HCT116 (cell line): ENCODE results near the gene POPDC2. TPM values are rescaled to one million over a fixed set of nuclear protein-coding genes. Genes with fewer than 3 reads are reported as not detected.

Experiments
- ATAC-seq: fragments of 200-7000 bp; cut with Tn5 transposase; 2 replicates; pipeline ENCODE4 v1.9.1; 2020; ENCODE audit warnings: mild to moderate bottlenecking, moderate library complexity
- BruUV-seq: library from RNA; stranded (reverse); fragments of 400-500 nt; replicated peaks from 2 replicates; lab custom pipeline; 2021; lab: Mats Ljungman, UMichigan
- CTCF ChIA-PET: fragments of 300-600 bp; sonication (Branson Sonifier 250); formaldehyde crosslinking; loops from one replicate; lab custom pipeline; 2021; ENCODE audit warnings: antibody characterized with exemption; lab: Charles Lee
- POLR2A ChIA-PET: fragments of 300-600, 350-600 bp; sonication (Branson Sonifier 250); formaldehyde crosslinking; loops from one replicate; lab custom pipeline; 2021; ENCODE audit warnings: antibody characterized with exemption; lab: Charles Lee
- RAD21 ChIA-PET, 2 experiments: fragments of 300-600 bp; sonication (Branson Sonifier 250); formaldehyde crosslinking; loops; one replicate each; lab custom pipeline; 2023; ENCODE audit warnings: low total read pairs in 2 of 2; ENCODE audit not compliant: uncharacterized antibody in 2 of 2, unreplicated experiment in 2 of 2, low non-redundant PET in 1 of 2; lab: Charles Lee
- DNase-seq: peaks from one replicate; pipeline ENCODE4 v3.0.0-alpha.2; 2010; ENCODE audit warnings: low read depth, low spot score
- H2AFZ ChIP-seq: fragments of 200-600 bp; shearing (Covaris generic), sonication (generic); 2 replicates; pipeline ENCODE4 v1.6.1; 2017; ENCODE audit warnings: low read depth, mixed run types, mixed read lengths, antibody characterized with exemption, low read length; ENCODE audit not compliant: poor library complexity, severe bottlenecking
- H3K27ac ChIP-seq: 2 replicates; pipeline ENCODE4 v1.5.1; 2012; ENCODE audit warnings: low read depth, low read length
- H3K27me3 ChIP-seq: fragments of 200-600 bp; sonication (generic); 2 replicates; pipeline ENCODE4 v1.6.1; 2016; ENCODE audit warnings: mixed run types, low read length, mixed read lengths; ENCODE audit not compliant: insufficient read depth
- H3K36me3 ChIP-seq, 2 experiments: fragments of 200-500 bp in 1 of 2; fragments of 200-600 bp in 1 of 2; sonication (Bioruptor generic) in 1 of 2; sonication (generic) in 1 of 2; 2 replicates each; pipeline versions ENCODE4 v1.5.1 to v1.6.1; 2014 to 2016; ENCODE audit warnings: low read length in 2 of 2, inconsistent platforms in 1 of 2, mixed read lengths in 1 of 2, mixed run types in 1 of 2; ENCODE audit not compliant: insufficient read depth in 2 of 2, control insufficient read depth in 1 of 2
- H3K4me1 ChIP-seq, 2 experiments: fragments of 200-600 bp in 1 of 2; sonication (generic) in 1 of 2; 2 replicates each; pipeline versions ENCODE4 v1.5.1 to v1.6.1; 2012 to 2017; ENCODE audit warnings: low read length in 2 of 2, inconsistent platforms in 1 of 2, mild to moderate bottlenecking in 1 of 2, mixed read lengths in 1 of 2, mixed run types in 1 of 2, moderate library complexity in 1 of 2; ENCODE audit not compliant: insufficient read depth in 2 of 2, control insufficient read depth in 1 of 2
- H3K4me2 ChIP-seq: fragments of 200-600 bp; sonication (generic); 2 replicates; pipeline ENCODE4 v1.6.1; 2017; ENCODE audit warnings: mixed run types, low read length, mixed read lengths
- H3K4me3 ChIP-seq, 2 experiments: fragments of 200-600 bp in 1 of 2; sonication (generic) in 1 of 2; replicated peaks in 1 of 2; 2 replicates each; pipeline ENCODE4 v1.5.1; 2011 to 2016; ENCODE audit warnings: low read length in 2 of 2, control low read depth in 1 of 2, low read depth in 1 of 2, mild to moderate bottlenecking in 1 of 2, mixed read lengths in 1 of 2, mixed run types in 1 of 2
- H3K79me2 ChIP-seq: fragments of 200-600 bp; sonication (generic); 2 replicates; pipeline ENCODE4 v1.6.1; 2017; ENCODE audit warnings: mild to moderate bottlenecking, mixed run types, low read length, moderate library complexity, mixed read lengths; ENCODE audit not compliant: insufficient read depth
- H3K9ac ChIP-seq: fragments of 200-600 bp; sonication (generic); 2 replicates; pipeline ENCODE4 v1.6.1; 2016; ENCODE audit warnings: low read length, mixed read lengths
- H3K9me2 ChIP-seq: fragments of 200-600 bp; sonication (generic), shearing (Covaris generic); 2 replicates; pipeline ENCODE4 v1.6.1; 2017; ENCODE audit warnings: mixed run types, mild to moderate bottlenecking, moderate library complexity; ENCODE audit not compliant: insufficient read depth
- H3K9me3 ChIP-seq, 2 experiments: fragments of 200-500 bp in 1 of 2; fragments of 200-600 bp in 1 of 2; sonication (Bioruptor generic) in 1 of 2; sonication (generic) in 1 of 2; 2 replicates each; pipeline ENCODE4 v1.6.1; 2014 to 2017; ENCODE audit warnings: low read length in 2 of 2, mixed read lengths in 2 of 2, inconsistent platforms in 1 of 2, low read depth in 1 of 2, mild to moderate bottlenecking in 1 of 2, mixed run types in 1 of 2, moderate library complexity in 1 of 2; ENCODE audit not compliant: control insufficient read depth in 1 of 2, insufficient read depth in 1 of 2
- H4K20me1 ChIP-seq: fragments of 200-600 bp; sonication (generic), shearing (Covaris generic); 2 replicates; pipeline ENCODE4 v1.6.1; 2017; ENCODE audit warnings: mixed run types, mild to moderate bottlenecking, moderate library complexity; ENCODE audit not compliant: insufficient read depth
- CEBPB ChIP-seq: IDR thresholded peaks from 2 replicates; pipeline ENCODE4 v1.6.1; 2012; ENCODE audit warnings: low read depth
- CTCF ChIP-seq, 3 experiments: fragments of 200-600 bp in 1 of 3; sonication (generic) in 1 of 3; IDR thresholded peaks in 2 of 3; conservative IDR thresholded peaks in 1 of 3; 2 replicates each; pipeline ENCODE4 v1.5.1; 2012 to 2017; ENCODE audit warnings: low read depth in 2 of 3, low read length in 2 of 3, antibody characterized with exemption in 1 of 3, borderline replicate concordance in 1 of 3, control low read depth in 1 of 3, mild to moderate bottlenecking in 1 of 3, mixed read lengths in 1 of 3, mixed run types in 1 of 3, moderate library complexity in 1 of 3; ENCODE audit not compliant: insufficient read depth in 1 of 3
- EGR1 ChIP-seq: IDR thresholded peaks from 2 replicates; pipeline ENCODE4 v1.6.1; 2012; ENCODE audit warnings: low read depth
- ELF1 ChIP-seq: IDR thresholded peaks from 2 replicates; pipeline ENCODE4 v1.6.1; 2012; ENCODE audit warnings: low read depth, borderline replicate concordance
- EZH2 ChIP-seq: fragments of 200-600 bp; sonication (generic); IDR thresholded peaks from 2 replicates; pipeline ENCODE4 v1.6.1; 2017; ENCODE audit warnings: antibody characterized with exemption, mixed run types
- EZH2phosphoT487 ChIP-seq: fragments of 200-600 bp; IDR thresholded peaks from 2 replicates; pipeline ENCODE4 v1.6.1; 2018; ENCODE audit warnings: antibody characterized with exemption, borderline replicate concordance
- FOSL1 ChIP-seq: IDR thresholded peaks from 2 replicates; pipeline ENCODE4 v1.6.1; 2012; ENCODE audit warnings: low read depth
- JUND ChIP-seq: IDR thresholded peaks from 2 replicates; pipeline ENCODE4 v1.6.1; 2012
- RAD21 ChIP-seq: IDR thresholded peaks from 2 replicates; pipeline ENCODE4 v1.6.1; 2012; ENCODE audit warnings: low read depth, mild to moderate bottlenecking
- SIN3A ChIP-seq: IDR thresholded peaks from 2 replicates; pipeline ENCODE4 v1.6.1; 2012; ENCODE audit warnings: low read depth
- SRF ChIP-seq: IDR thresholded peaks from 2 replicates; pipeline ENCODE4 v1.6.1; 2012; ENCODE audit warnings: low read depth
- TCF7L2 ChIP-seq: IDR thresholded peaks from 2 replicates; pipeline ENCODE4 v1.7.0; 2011; ENCODE audit warnings: borderline replicate concordance, inconsistent platforms; ENCODE audit not compliant: insufficient read depth, insufficient read length; ENCODE audit errors: extremely low read depth
- ZFX ChIP-seq: fragments of 450-650 bp; IDR thresholded peaks from 2 replicates; pipeline ENCODE4 v1.6.1; 2017
- ZNF274 ChIP-seq: fragments of 200-500 bp; sonication (Bioruptor generic); IDR thresholded peaks from 2 replicates; pipeline ENCODE4 v1.6.1; 2014; ENCODE audit warnings: mild to moderate bottlenecking, low read depth, low read length, inconsistent platforms
- intact Hi-C: fragments of 100-400 bp; cut with micrococcal nuclease; formaldehyde crosslinking; loops from 2 replicates; pipeline ENCODE4 v1.10.0; 2022
- total RNA-seq: library from RNA; stranded (reverse); gene quantifications from one replicate; pipeline ENCODE4 v1.2.1, GENCODE V29; 2021; ENCODE audit not compliant: unreplicated experiment

POPDC2 gene
- total RNA-seq, 1 experiment from 2014 or later = 1.6 TPM

- Histone ChIP-seq H3K9ac (no peak overlapping the region), H3K27me3 (no peaks in the 10 kb centered on the region), H4K20me1 (no peaks in the 10 kb centered on the region), H3K27ac (no peak overlapping the region), H3K4me2 (no peak overlapping the region), H3K9me3 (no peaks in the 10 kb centered on the region), H3K79me2 (no peaks in the 10 kb centered on the region), H3K36me3 (peaks cover 0 to 10% of the 10 kb centered on the region in 2 experiments; a peak in 1 of 4 replicates), H2AFZ (no peak overlapping the region), H3K4me1 (peaks cover 3 to 11% of the 10 kb centered on the region in 2 experiments; a peak in 2 of 4 replicates), H3K4me3 (no peak overlapping the region), H3K9me2 (no peaks in the 10 kb centered on the region)
- intact Hi-C loops = no loop called here
- ATAC-seq (no peak), DNase-seq (no peak)
- TF ChIP-seq EZH2 (no peak), CEBPB (no peak), SIN3A (no peak), ZFX (no peak)
- ChIA-PET POLR2A (no interaction called here), RAD21 (no interaction called here), CTCF (no interaction called here)
- BruUV-seq = no TSS peak
These were observed 5.7 kb upstream of the POPDC2 start for GRCh38 chr3:119665954-119666559.

GRCh38 chr3:119664850-119665379 is 4.5 kb upstream of the POPDC2 start:
- H3K4me2 ChIP-seq = no peak overlapping the region
- ChIA-PET RAD21 (no interaction called here), POLR2A (no interaction called here), CTCF (interaction anchor here (1.0 kb wide), 1 partner anchor 12 kb away, joined by 8 read pairs; the partner anchor contains the start of gene COX17)
- BruUV-seq = no TSS peak
- H3K9me2 ChIP-seq = no peaks in the 10 kb centered on the region
- no peaks in the 10 kb centered on the region for H3K79me2 ChIP-seq
- peaks cover 1 to 5% of the 10 kb centered on the region in 2 experiments; a peak in 2 of 4 replicates for H3K4me1 ChIP-seq
- no peak overlapping the region for H2AFZ ChIP-seq
- DNase-seq (no peak), ATAC-seq (no peak)
- H3K9ac ChIP-seq = no peak overlapping the region
- no peak overlapping the region for H3K4me3 ChIP-seq
- H3K36me3 ChIP-seq = 0 out of 4 replicates have a peak, but pooled peaks cover 0 to under 1% of the 10 kb centered on the region in 2 experiments
- no peaks in the 10 kb centered on the region for H3K27me3 ChIP-seq
- no peaks in the 10 kb centered on the region for H4K20me1 ChIP-seq
- no peaks in the 10 kb centered on the region for H3K9me3 ChIP-seq
- no peak for TF ChIP-seq ZNF274
- no peak for TF ChIP-seq CEBPB
- TF ChIP-seq FOSL1 = no peak
- no peak for TF ChIP-seq JUND
- TF ChIP-seq ELF1 = no peak
- no peak for TF ChIP-seq TCF7L2
- TF ChIP-seq EGR1 = no peak
- TF ChIP-seq SRF = no peak
- no peak for TF ChIP-seq EZH2phosphoT487
- TF ChIP-seq RAD21 = no peak
- no peak for TF ChIP-seq CTCF (IDR thresholded peaks at IDR 0.05 in 2 of 3, conservative IDR thresholded peaks at IDR 0.05 in 1 of 3; ENCODE audit: borderline replicate concordance in 1 of 3, insufficient read depth in 1 of 3, low read depth in 2 of 3, low read length in 2 of 3)
- intact Hi-C loops = no loop called here
- H3K27ac ChIP-seq = no peak overlapping the region
